GM18870 (cell line): ENCODE data around the gene PAN2.
"Not testable (repeated sequence)": the region's sequence is repeated elsewhere in the genome, so short reads cannot be mapped to it uniquely, and the experiment has no call there.

ENCODE experiments used
- ATAC-seq: cut with Tn5 transposase; IDR thresholded peaks from one replicate; pipeline ENCODE4 v1.9.1; 2021; ENCODE audit warnings: moderate library complexity; ENCODE audit not compliant: unreplicated experiment

PAN2 gene

GRCh38 chr12:56342290-56342689 lies 8.5 kb upstream of the PAN2 start:
- ATAC-seq: not testable (repeated sequence)

GRCh38 chr12:56341616-56342015 lies 7.8 kb upstream of the PAN2 start:
- no peak for ATAC-seq

- no peak for ATAC-seq
Measured at GRCh38 chr12:56339158-56339422, 5.3 kb upstream of the PAN2 start.

- peak; percentile 34 for ATAC-seq
Measured at GRCh38 chr12:56338308-56339157, 4.7 kb upstream of the PAN2 start, which contains the start of gene IL23A. Gene IL23A, plus strand, starts transcription at chr12:56338884. Its CDS starts 161 bp downstream, at chr12:56339045.

- ATAC-seq: no peak
Measured at GRCh38 chr12:56337753-56338251, 4.0 kb upstream of the PAN2 start.

GRCh38 chr12:56336361-56337167 lies 2.8 kb upstream of the PAN2 start:
- no peak for ATAC-seq

- ATAC-seq: not testable (repeated sequence)
Measured at GRCh38 chr12:56335527-56335926, 1.7 kb upstream of the PAN2 start.

GRCh38 chr12:56334490-56334793 lies 642 bp upstream of the PAN2 start:
- no peak for ATAC-seq

- no peak for ATAC-seq
Measured at GRCh38 chr12:56333197-56333678, 562 bp downstream of the PAN2 start.

GRCh38 chr12:56332512-56333196 lies 1.1 kb downstream of the PAN2 start:
- ATAC-seq: no peak

GRCh38 chr12:56330936-56331490 lies 2.8 kb downstream of the PAN2 start:
- no peak for ATAC-seq

- ATAC-seq: no peak
Measured at GRCh38 chr12:56326533-56326932, 7.3 kb downstream of the PAN2 start.

GRCh38 chr12:56326126-56326525 lies 7.7 kb downstream of the PAN2 start:
- ATAC-seq: no peak

GRCh38 chr12:56324206-56324605 lies 9.6 kb downstream of the PAN2 start:
- ATAC-seq: no peak

GRCh38 chr12:56321610-56322009 lies 12.2 kb downstream of the PAN2 start:
- not testable (repeated sequence) for ATAC-seq

- ATAC-seq: no peak
Measured at GRCh38 chr12:56321027-56321426, 12.8 kb downstream of the PAN2 start.

GRCh38 chr12:56317675-56318074 lies 16.1 kb downstream of the PAN2 start:
- no peak for ATAC-seq

GRCh38 chr12:56315622-56316473 lies 18.0 kb downstream of the PAN2 start, which contains the start of gene CNPY2:
Gene CNPY2, minus strand, starts transcription at chr12:56315988. Its CDS starts 771 bp downstream, at chr12:56315217.
- peak; percentile 89 for ATAC-seq

- ATAC-seq: no peak
Measured at GRCh38 chr12:56315249-56315621, 18.6 kb downstream of the PAN2 start.

GRCh38 chr12:56311003-56311402 lies 22.8 kb downstream of the PAN2 start:
- no peak for ATAC-seq
